Nephron progenitor cell (in vitro differentiated cells): ENCODE data around the gene TFPI.
A peak's percentile ranks its signal among the peaks of the same experiment; 100 is the strongest.

Source experiments
- DNase-seq: peaks from one replicate; pipeline ENCODE4 v3.0.0; 2021
- H3K27ac Mint-ChIP-seq: 2 replicates; pipeline ENCODE4 v1.8.0; 2021; ENCODE audit warnings: mild to moderate bottlenecking, moderate library complexity, mixed read lengths
- H3K27me3 Mint-ChIP-seq: 2 replicates; pipeline ENCODE4 v1.8.0; 2021; ENCODE audit warnings: mild to moderate bottlenecking, low read depth, mixed read lengths; ENCODE audit not compliant: poor library complexity
- H3K36me3 Mint-ChIP-seq: 2 replicates; pipeline ENCODE4 v1.8.0; 2021; ENCODE audit warnings: low read depth, mixed read lengths
- H3K4me1 Mint-ChIP-seq: 2 replicates; pipeline ENCODE4 v1.8.0; 2021; ENCODE audit warnings: mixed read lengths
- H3K4me3 Mint-ChIP-seq: 2 replicates; pipeline ENCODE4 v1.8.0; 2021; ENCODE audit warnings: mild to moderate bottlenecking, moderate library complexity, mixed read lengths
- H3K9me3 Mint-ChIP-seq: 2 replicates; pipeline ENCODE4 v1.8.0; 2021; ENCODE audit warnings: mild to moderate bottlenecking, moderate library complexity, mixed read lengths
- TF ChIP-seq, protein P1 (sequence below): fragments of 200-600 bp; sonication (generic); IDR thresholded peaks from 2 replicates; pipeline ENCODE4 v1.5.0; 2021; ENCODE audit warnings: antibody characterized with exemption

Gene TFPI

DNA sequence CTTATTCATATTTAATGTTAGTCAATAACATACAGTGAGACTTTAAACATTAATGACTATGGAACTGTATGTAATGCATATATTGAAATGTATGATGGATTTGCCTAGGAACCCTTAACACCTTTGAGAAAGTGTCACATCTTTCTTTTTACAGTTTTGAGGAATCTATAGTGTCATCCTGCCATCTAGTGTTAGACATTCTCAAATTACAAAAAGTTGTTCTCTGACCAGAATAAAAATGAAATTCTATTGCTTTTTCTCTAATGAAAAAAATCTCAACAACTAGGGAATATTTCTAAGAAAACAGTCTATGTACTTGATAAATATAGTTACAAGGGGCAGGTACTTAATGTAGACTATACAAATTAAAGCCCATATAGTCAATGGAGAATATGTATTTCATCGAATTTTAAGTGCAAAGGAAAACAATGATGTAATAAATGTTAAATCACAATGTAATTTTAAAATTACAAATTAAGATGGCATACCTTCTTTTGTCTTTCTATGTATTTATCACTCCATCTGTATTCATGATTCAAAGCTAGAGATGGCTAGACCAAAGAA, 101.1 kb downstream of the TFPI start:
- no peak for DNase-seq
- H3K9me3 Mint-ChIP-seq, result no peaks in the 10 kb centered on the region
- H3K4me1 Mint-ChIP-seq, result peaks cover 6% of the 10 kb centered on the region
- H3K27me3 Mint-ChIP-seq, result no peaks in the 10 kb centered on the region
- no peaks in the 10 kb centered on the region for H3K36me3 Mint-ChIP-seq
- no peak overlapping the region for H3K27ac Mint-ChIP-seq
- H3K4me3 Mint-ChIP-seq, result no peak overlapping the region
- TF ChIP-seq, protein P1, sequence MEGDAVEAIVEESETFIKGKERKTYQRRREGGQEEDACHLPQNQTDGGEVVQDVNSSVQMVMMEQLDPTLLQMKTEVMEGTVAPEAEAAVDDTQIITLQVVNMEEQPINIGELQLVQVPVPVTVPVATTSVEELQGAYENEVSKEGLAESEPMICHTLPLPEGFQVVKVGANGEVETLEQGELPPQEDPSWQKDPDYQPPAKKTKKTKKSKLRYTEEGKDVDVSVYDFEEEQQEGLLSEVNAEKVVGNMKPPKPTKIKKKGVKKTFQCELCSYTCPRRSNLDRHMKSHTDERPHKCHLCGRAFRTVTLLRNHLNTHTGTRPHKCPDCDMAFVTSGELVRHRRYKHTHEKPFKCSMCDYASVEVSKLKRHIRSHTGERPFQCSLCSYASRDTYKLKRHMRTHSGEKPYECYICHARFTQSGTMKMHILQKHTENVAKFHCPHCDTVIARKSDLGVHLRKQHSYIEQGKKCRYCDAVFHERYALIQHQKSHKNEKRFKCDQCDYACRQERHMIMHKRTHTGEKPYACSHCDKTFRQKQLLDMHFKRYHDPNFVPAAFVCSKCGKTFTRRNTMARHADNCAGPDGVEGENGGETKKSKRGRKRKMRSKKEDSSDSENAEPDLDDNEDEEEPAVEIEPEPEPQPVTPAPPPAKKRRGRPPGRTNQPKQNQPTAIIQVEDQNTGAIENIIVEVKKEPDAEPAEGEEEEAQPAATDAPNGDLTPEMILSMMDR, result no peak

DNA sequence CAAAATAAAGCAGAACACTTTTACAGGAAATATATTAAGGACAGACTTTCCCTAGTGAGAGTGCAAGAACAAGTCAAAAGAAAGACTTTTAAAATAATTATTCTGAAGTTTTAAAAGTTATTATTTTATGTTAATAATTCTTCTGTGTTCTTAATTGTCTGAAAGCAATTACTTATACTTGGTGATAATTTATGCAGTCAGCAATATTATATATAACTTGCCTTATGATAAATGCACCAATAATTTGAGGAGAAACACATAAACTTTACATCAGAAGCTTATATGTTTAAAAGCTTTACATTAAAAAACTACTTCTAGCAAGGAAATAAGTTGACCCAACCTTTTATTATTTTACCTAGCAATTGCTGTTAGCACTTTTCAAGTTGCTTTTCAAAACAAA, 102.7 kb downstream of the TFPI start:
- no peak for DNase-seq
- Mint-ChIP-seq H3K27ac (no peak overlapping the region), H3K36me3 (no peaks in the 10 kb centered on the region), H3K9me3 (no peaks in the 10 kb centered on the region), H3K4me3 (no peak overlapping the region), H3K27me3 (no peaks in the 10 kb centered on the region), H3K4me1 (peaks cover 19% of the 10 kb centered on the region)
- TF ChIP-seq, protein P1, result no peak

DNA sequence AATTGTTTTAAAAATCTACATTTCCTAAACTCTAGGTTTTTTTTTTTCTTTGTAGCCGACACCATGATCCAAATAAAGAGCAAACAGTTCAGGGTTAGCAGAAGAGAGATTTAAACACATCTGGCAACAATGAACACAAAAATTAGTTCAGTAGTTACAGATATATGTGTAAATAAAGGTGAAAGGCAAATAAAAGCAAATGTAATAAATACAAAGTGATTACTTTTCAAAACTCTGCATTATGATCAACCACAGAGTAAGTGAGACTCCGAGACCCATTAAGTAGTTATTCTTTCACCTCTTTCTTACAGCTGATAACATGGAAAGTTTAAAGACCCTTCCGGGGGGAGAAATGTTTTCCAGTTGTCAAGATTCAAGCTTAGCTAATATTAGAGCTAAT, 106.9 kb downstream of the TFPI start:
- Mint-ChIP-seq H3K9me3 (no peaks in the 10 kb centered on the region), H3K4me1 (peaks cover 22% of the 10 kb centered on the region), H3K27me3 (no peaks in the 10 kb centered on the region), H3K4me3 (peak overlapping the region; percentile 70), H3K36me3 (no peaks in the 10 kb centered on the region), H3K27ac (peak overlapping the region; percentile 75)
- TF ChIP-seq, protein P1, result no peak
- DNase-seq, result no peak

DNA sequence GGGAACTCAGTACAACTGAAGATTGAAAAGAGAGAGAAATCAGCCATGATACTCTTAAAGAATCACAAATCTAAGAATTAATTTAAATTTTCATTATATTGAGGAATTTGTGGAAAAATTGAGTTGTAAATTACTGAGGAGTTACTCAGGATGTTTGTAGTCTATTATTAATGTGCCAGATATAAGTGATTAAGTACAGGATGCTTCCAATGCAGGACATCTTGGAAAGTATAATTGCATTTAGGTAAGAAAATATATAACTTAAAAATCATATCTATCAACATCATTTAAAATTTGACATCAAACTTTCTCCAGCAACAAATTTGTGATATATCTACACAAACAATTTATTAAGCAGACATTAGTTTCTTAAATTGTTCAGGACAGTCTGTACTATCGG, 107.5 kb downstream of the TFPI start:
- H3K4me3 Mint-ChIP-seq, result peak overlapping the region; percentile 70
- no peaks in the 10 kb centered on the region for H3K9me3 Mint-ChIP-seq
- H3K4me1 Mint-ChIP-seq, result peaks cover 22% of the 10 kb centered on the region
- DNase-seq, result no peak
- no peaks in the 10 kb centered on the region for H3K36me3 Mint-ChIP-seq
- no peaks in the 10 kb centered on the region for H3K27me3 Mint-ChIP-seq
- no peak overlapping the region for H3K27ac Mint-ChIP-seq
- TF ChIP-seq, protein P1, result no peak

DNA sequence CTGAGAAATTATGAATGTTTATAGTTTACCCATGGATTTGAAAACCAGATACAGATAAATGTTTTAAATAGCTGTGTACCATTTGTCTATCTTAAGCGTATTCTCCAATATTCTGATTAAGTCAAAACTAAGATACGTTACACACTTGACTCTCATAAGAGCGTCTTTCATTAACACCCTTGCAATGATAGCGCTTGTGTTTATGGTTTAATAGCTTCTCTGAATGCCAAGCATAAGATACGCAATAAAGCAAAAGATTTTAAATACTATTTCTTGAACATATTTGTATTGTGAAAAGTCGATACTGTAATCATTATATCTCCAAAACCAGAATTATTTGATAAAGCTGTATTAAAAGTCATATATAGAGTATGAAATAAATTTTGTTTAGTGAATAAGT, 109.2 kb downstream of the TFPI start:
- no peaks in the 10 kb centered on the region for H3K9me3 Mint-ChIP-seq
- H3K27ac Mint-ChIP-seq, result no peak overlapping the region
- H3K27me3 Mint-ChIP-seq, result no peaks in the 10 kb centered on the region
- H3K4me3 Mint-ChIP-seq, result no peak overlapping the region
- no peak for DNase-seq
- H3K4me1 Mint-ChIP-seq, result peaks cover 22% of the 10 kb centered on the region
- TF ChIP-seq, protein P1, result no peak
- H3K36me3 Mint-ChIP-seq, result no peaks in the 10 kb centered on the region

DNA sequence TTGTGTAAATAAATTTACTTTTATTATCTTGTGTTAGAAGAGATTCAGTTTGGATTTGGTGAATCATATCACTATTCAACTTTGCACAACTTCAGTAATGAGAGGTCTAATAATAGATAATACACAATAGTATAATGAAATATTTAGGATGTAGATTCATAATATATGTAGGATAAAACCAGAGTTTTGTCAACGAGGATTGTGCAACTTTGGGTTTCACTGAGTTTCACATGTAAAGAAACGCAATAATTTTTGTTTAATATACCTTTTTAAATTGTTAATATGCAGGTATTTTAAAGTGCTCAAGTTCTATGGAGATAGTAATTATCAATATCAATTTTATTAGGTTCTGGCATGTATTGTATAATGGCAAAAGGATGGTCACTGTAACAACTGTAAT, 111.5 kb downstream of the TFPI start:
- Mint-ChIP-seq H3K9me3 (no peaks in the 10 kb centered on the region), H3K27ac (no peak overlapping the region), H3K4me3 (no peak overlapping the region), H3K4me1 (peaks cover 14% of the 10 kb centered on the region), H3K27me3 (no peaks in the 10 kb centered on the region), H3K36me3 (no peaks in the 10 kb centered on the region)
- DNase-seq, result no peak
- TF ChIP-seq, protein P1, result no peak
